ENCODE data around the gene AFDN. TPM values are rescaled to one million over a fixed set of nuclear protein-coding genes. Genes with fewer than 3 reads are reported as not detected.

AFDN gene
- total RNA-seq, 4 donors from 2014 or later: 66.9 to 88.0 (median 75.3) TPM

DNA sequence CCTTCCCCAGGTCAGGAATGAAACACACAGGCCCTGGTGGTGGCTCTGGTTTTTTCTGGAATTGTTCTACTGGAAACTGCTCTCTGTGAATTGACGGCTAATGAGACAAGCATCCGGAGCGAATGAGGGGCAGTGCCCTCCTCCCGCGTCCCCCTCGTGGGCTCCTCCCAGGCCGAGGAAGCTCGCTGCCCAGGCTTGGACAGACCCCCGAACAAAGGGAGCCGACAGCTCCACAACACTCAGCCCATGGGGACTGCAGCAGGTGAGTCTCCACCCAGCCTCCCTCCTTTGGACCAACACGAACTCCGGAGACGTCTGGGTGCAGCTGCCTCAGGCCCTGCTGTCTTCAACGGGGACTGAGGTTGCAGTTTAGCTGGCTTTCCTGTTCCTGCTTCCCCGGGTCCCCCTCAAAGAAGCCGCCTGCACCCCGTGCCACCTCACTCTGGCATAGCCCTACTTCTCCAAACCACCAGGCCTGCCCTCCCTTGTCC lies 31.3 kb upstream of the AFDN start:
- Histone ChIP-seq H3K9me3 (no peaks in the 10 kb centered on the region), H3K36me3 (no peaks in the 10 kb centered on the region), H3K27ac (replicated peaks in 1 of 4) (no peak overlapping the region), H3K27me3 (peaks cover 0 to 33% (median 2%) of the 10 kb centered on the region in 4 donors), H3K4me1 (peaks cover 7 to 22% (median 19%) of the 10 kb centered on the region in 4 donors), H3K4me3 (peak overlapping the region in 1 of 4 donors; percentile 34)
- intact Hi-C loops (cut with DNase I): no loop called here
- peak; percentile 88 for DNase-seq (ENCODE audit: extremely low spot score)
- WGBS: 70% methylated on average over 17 of the region's 17 CpGs
- TF ChIP-seq POLR2A (IDR thresholded peaks at IDR 0.05; ENCODE audit: low read depth) (no peak), POLR2AphosphoS5 (IDR thresholded peaks at IDR 0.05) (no peak), EP300 (IDR thresholded peaks at IDR 0.05) (no peak)
- TF ChIP-seq, protein P1, sequence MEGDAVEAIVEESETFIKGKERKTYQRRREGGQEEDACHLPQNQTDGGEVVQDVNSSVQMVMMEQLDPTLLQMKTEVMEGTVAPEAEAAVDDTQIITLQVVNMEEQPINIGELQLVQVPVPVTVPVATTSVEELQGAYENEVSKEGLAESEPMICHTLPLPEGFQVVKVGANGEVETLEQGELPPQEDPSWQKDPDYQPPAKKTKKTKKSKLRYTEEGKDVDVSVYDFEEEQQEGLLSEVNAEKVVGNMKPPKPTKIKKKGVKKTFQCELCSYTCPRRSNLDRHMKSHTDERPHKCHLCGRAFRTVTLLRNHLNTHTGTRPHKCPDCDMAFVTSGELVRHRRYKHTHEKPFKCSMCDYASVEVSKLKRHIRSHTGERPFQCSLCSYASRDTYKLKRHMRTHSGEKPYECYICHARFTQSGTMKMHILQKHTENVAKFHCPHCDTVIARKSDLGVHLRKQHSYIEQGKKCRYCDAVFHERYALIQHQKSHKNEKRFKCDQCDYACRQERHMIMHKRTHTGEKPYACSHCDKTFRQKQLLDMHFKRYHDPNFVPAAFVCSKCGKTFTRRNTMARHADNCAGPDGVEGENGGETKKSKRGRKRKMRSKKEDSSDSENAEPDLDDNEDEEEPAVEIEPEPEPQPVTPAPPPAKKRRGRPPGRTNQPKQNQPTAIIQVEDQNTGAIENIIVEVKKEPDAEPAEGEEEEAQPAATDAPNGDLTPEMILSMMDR (IDR thresholded peaks at IDR 0.05): no peak

DNA sequence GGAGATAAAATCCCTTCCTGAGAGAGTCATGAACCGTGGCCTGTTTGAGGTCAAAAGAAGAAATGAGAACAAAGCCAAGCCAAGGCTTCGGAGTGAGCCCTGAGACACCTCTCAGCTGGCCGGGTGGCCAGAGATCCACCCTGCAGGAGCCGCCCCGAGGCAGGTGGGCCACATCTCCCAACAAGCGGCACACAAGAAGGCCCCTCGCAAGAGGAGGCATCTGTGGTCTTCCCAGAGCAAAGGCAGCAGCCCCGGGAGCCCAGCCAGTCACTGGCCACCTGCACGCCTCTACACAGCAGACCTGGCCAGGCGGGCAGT lies 30.9 kb upstream of the AFDN start:
- intact Hi-C loops (cut with DNase I): no loop called here
- no peaks in the 10 kb centered on the region for H3K9me3 ChIP-seq
- peak overlapping the region; percentile 34 to 55 (median 44) for H3K4me3 ChIP-seq
- H3K4me1 ChIP-seq: peaks cover 7 to 22% (median 19%) of the 10 kb centered on the region in 4 donors
- TF ChIP-seq POLR2AphosphoS5 (IDR thresholded peaks at IDR 0.05): no peak
- TF ChIP-seq, protein P1 (IDR thresholded peaks at IDR 0.05): no peak
- TF ChIP-seq POLR2A (IDR thresholded peaks at IDR 0.05; ENCODE audit: low read depth): no peak
- 91% methylated on average over 7 of the region's 10 CpGs for WGBS
- peaks cover 0 to 33% (median 2%) of the 10 kb centered on the region in 4 donors for H3K27me3 ChIP-seq
- no peaks in the 10 kb centered on the region for H3K36me3 ChIP-seq
- DNase-seq (ENCODE audit: extremely low spot score): peak; percentile 66
- peak overlapping the region in 1 of 4 donors; percentile 17 for H3K27ac ChIP-seq (replicated peaks in 1 of 4)

DNA sequence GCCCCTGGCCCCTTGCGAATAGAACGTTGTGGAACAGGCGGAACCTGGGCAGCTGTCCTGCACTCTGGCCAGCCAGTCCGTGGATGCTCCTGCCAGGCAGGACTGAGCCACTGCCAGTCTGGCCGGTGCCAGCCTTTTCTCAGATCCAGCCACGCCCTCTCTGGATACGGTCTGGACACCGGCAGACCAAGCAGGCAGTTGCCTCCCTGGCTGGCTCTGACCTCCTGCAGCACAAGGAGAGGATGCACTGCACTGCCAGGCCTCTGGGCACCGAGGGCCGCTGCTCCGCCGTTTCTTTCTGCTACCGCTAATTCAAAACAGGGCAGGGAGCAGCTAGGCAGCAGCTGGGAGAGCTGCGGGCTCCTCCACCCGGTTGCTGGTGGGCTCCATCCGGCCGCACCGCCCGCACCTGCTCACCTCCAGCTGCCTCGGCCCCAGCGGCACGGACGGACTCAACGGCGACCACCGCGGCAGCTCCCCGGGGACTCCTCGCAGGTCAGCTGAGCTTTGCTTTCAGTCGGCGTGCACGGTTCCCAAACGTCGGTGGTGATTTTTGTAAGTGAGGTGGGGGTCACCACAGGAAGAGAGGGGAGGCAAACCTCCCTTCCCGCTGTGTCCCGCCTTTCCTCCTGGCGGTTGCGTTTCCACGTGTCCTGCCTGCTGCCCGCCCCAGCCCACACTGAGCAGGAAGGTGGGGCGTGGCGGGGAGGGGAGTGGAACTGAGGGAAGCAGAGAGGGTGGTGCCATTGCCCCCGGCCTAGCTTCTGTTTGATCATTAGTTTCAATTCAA lies 30.3 kb upstream of the AFDN start:
- peak; percentile 87 for DNase-seq (ENCODE audit: extremely low spot score)
- TF ChIP-seq POLR2AphosphoS5 (IDR thresholded peaks at IDR 0.05): peak in 1 of 2 donors; percentile 5
- TF ChIP-seq, protein P1 (IDR thresholded peaks at IDR 0.05): no peak
- Histone ChIP-seq H3K9me3 (no peaks in the 10 kb centered on the region), H3K27ac (replicated peaks in 1 of 4) (peak overlapping the region in 1 of 4 donors; percentile 17), H3K36me3 (no peaks in the 10 kb centered on the region), H3K27me3 (peaks cover 0 to 33% (median 2%) of the 10 kb centered on the region in 4 donors), H3K4me1 (peaks cover 7 to 22% (median 19%) of the 10 kb centered on the region in 4 donors), H3K4me3 (peak overlapping the region; percentile 34 to 55 (median 44))
- intact Hi-C loops (cut with DNase I): no loop called here
- WGBS: 14% methylated on average over 24 of the region's 43 CpGs

DNA sequence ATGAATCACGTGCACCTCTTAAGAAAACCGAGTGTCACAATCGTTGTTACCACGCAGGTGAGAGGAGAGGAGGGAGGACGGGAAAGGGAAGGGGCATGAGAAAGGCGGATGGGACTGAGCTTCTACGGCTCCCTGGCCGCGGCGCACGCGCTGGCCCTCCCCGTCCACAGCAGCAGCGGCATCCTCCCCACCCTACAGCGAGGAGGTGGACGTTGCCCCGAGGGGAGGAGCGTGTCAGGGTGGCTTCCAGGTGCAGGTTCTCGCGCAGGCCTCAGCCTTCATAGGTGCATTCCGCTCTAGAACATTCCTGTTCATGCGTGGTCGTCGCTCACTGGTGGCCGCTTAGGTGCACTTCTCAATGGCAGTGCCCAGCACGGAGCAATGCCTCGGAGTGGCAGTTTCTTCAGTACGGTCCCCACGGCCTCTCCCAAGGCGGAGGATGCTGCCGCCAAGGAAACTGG lies 29.7 kb upstream of the AFDN start:
- TF ChIP-seq EP300 (IDR thresholded peaks at IDR 0.05) (no peak), POLR2AphosphoS5 (IDR thresholded peaks at IDR 0.05) (no peak), POLR2A (IDR thresholded peaks at IDR 0.05; ENCODE audit: low read depth) (no peak)
- TF ChIP-seq, protein P1 (IDR thresholded peaks at IDR 0.05): no peak
- Histone ChIP-seq H3K27ac (replicated peaks in 1 of 4) (no peak overlapping the region), H3K36me3 (no peaks in the 10 kb centered on the region), H3K27me3 (peaks cover 0 to 33% (median 2%) of the 10 kb centered on the region in 4 donors), H3K9me3 (no peaks in the 10 kb centered on the region), H3K4me1 (peaks cover 7 to 22% (median 19%) of the 10 kb centered on the region in 4 donors), H3K4me3 (peak overlapping the region; percentile 34 to 55 (median 44))
- peak; percentile 60 for DNase-seq (ENCODE audit: extremely low spot score)
- intact Hi-C loops (cut with DNase I): no loop called here
- 75% methylated on average over 30 of the region's 31 CpGs for WGBS
